ENCODE data around the gene GLB1L3. TPM values are rescaled to one million over a fixed set of nuclear protein-coding genes. Genes with fewer than 3 reads are reported as not detected.

Gene GLB1L3
- total and polyA plus RNA-seq, 2 of the 4 experiments (the other 2 are of a cell fraction) = not detected

DNA sequence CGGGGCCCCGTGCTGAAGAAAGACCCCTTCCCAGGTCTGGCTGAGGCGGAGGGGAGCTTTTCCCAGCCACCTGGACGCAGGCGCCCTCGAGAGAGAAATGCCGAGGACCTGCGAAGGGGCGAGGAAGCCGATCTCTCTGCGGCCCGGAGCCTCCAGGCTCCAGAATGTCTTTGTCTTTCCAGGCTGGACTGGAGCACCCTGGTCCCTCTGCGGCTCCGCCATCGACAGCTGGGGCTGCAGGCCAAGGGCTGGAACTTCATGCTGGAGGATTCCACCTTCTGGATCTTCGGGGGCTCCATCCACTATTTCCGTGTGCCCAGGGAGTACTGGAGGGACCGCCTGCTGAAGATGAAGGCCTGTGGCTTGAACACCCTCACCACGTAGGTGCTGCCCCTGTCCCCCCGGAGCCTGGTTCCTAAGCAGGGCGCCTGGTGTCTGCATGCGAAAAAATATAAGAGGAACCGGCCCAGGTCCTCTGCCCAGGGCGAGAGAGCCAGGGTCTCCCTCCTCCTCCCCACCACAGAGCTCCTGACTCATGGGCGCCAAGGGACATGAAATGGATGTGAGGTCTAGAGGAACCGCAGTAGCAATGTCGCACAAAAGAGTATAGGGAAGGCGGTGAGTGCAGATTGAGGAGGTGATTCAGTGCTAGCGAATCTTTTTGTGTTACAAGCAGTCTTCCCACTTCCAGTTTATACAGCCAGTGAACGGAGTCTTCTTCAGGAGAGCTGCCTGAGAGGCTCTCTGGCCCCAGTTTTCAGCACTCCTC is 66.6 kb downstream of the GLB1L3 start:
- no peak overlapping the region for H3K4me3 ChIP-seq (ENCODE audit: insufficient read depth, low read depth, low read length)
- no peaks in the 10 kb centered on the region for H3K27me3 ChIP-seq (ENCODE audit: control insufficient read depth, insufficient read depth, low read length)
- peaks cover 17% of the 10 kb centered on the region for H3K9me3 ChIP-seq (ENCODE audit: control insufficient read depth, insufficient read depth, low read length)
- CTCF ChIA-PET = no interaction called here
- TF ChIP-seq RCOR1 (IDR thresholded peaks at IDR 0.05; ENCODE audit: insufficient replicate concordance, low read length) (no peak), POLR2A (IDR thresholded peaks at IDR 0.05; ENCODE audit: low read depth, low read length) (no peak), CEBPB (IDR thresholded peaks at IDR 0.05; ENCODE audit: low read depth, low read length) (no peak)
- no TSS peak for BruUV-seq (replicated peaks)
- no peak overlapping the region for H3K4ac ChIP-seq (ENCODE audit: low read depth, low read length)
- H3K14ac ChIP-seq (replicated peaks; ENCODE audit: low read depth, low read length) = no peak overlapping the region
- H3K23ac ChIP-seq (ENCODE audit: low read depth, low read length) = no peak overlapping the region
- ATAC-seq (ENCODE audit: low read depth) (no peak), DNase-seq (no peak)
- H2AFZ ChIP-seq (replicated peaks; ENCODE audit: low read length, poor library complexity) = no peak overlapping the region
- H3K4me2 ChIP-seq (ENCODE audit: low read depth, low read length) = no peak overlapping the region
- POLR2A ChIA-PET (ENCODE audit: unreplicated experiment) = no interaction called here
- H3K9me1 ChIP-seq (ENCODE audit: insufficient read depth, low read length) = no peaks in the 10 kb centered on the region
- H4K5ac ChIP-seq (ENCODE audit: low read depth, low read length) = no peak overlapping the region
- no peaks in the 10 kb centered on the region for H3K36me3 ChIP-seq (ENCODE audit: control insufficient read depth, insufficient read depth, low read length)
- H2AK5ac ChIP-seq (ENCODE audit: low read depth, low read length) = no peak overlapping the region
- no peak overlapping the region for H2AK9ac ChIP-seq (replicated peaks; ENCODE audit: low read depth, low read length, poor library complexity)
- H2BK20ac ChIP-seq (ENCODE audit: low read depth, low read length) = no peak overlapping the region
- no peak overlapping the region for H3K56ac ChIP-seq (ENCODE audit: extremely low read depth, insufficient read depth, low read length)
- H3K4me1 ChIP-seq (ENCODE audit: control insufficient read depth, insufficient read depth, low read length) = no peaks in the 10 kb centered on the region
- H2BK120ac ChIP-seq (ENCODE audit: low read depth, low read length) = no peak overlapping the region
- no peak overlapping the region for H3K18ac ChIP-seq (ENCODE audit: low read depth, low read length)
- no peak overlapping the region for H3K27ac ChIP-seq (ENCODE audit: insufficient read depth, low read length)
- H2BK5ac ChIP-seq (ENCODE audit: low read depth, low read length, poor library complexity, severe bottlenecking) = no peak overlapping the region
- no peak overlapping the region for H3K9ac ChIP-seq (ENCODE audit: low read depth, low read length)
- no peak overlapping the region for H4K8ac ChIP-seq (ENCODE audit: low read depth in 2 of 2, low read length in 2 of 2)
- in situ Hi-C loops (cut with MboI; ENCODE audit: low sequenced_read_pairs) = no loop called here
- no peak overlapping the region for H4K91ac ChIP-seq (ENCODE audit: insufficient read depth, low read depth, low read length)
- H2BK15ac ChIP-seq (ENCODE audit: low read depth, low read length) = no peak overlapping the region
- no peaks in the 10 kb centered on the region for H3K79me1 ChIP-seq (ENCODE audit: low read depth in 1 of 2, low read length in 2 of 2)
- H4K20me1 ChIP-seq (ENCODE audit: insufficient read depth, low read length) = no peaks in the 10 kb centered on the region
- 79% methylated on average over 14 of the region's 30 CpGs; no CpG with 5 or more reads in 1 of the 2 experiments for WGBS, 2 experiments (ENCODE audit: extremely low coverage in 2 of 2, insufficient read length in 1 of 2)
- dilution Hi-C loops (cut with HindIII; ENCODE audit: low sequenced_read_pairs, unreplicated experiment) = no loop called here
- intact Hi-C loops (cut with micrococcal nuclease) = no loop called here

All from IMR-90 (cell line).